ENCODE data around the gene CCDC197.

Gene CCDC197

GRCh38 chr14:94030571-94030970 lies 33.5 kb downstream of the CCDC197 start:
- Mint-ChIP-seq H3K9me3 (no peaks in the 10 kb centered on the region), H3K4me3 (no peak overlapping the region), H3K27ac (no peak overlapping the region), H3K36me3 (ENCODE audit: low read depth) (peaks cover 3% of the 10 kb centered on the region), H3K4me1 (peaks cover 5% of the 10 kb centered on the region), H3K27me3 (ENCODE audit: low read depth) (no peaks in the 10 kb centered on the region)
- TF ChIP-seq CTCF (IDR thresholded peaks at IDR 0.05; ENCODE audit: unreplicated experiment in 3 of 3), result no peak

- no peaks in the 10 kb centered on the region for H3K9me3 Mint-ChIP-seq
- no peak for TF ChIP-seq CTCF (IDR thresholded peaks at IDR 0.05; ENCODE audit: unreplicated experiment in 3 of 3)
- H3K4me3 Mint-ChIP-seq, result no peak overlapping the region
- H3K27me3 Mint-ChIP-seq (ENCODE audit: low read depth), result no peaks in the 10 kb centered on the region
- no peaks in the 10 kb centered on the region for H3K4me1 Mint-ChIP-seq
- peaks cover 3% of the 10 kb centered on the region for H3K36me3 Mint-ChIP-seq (ENCODE audit: low read depth)
- H3K27ac Mint-ChIP-seq, result no peak overlapping the region
These were observed 34.2 kb downstream of the CCDC197 start for GRCh38 chr14:94031161-94031882.

DNA sequence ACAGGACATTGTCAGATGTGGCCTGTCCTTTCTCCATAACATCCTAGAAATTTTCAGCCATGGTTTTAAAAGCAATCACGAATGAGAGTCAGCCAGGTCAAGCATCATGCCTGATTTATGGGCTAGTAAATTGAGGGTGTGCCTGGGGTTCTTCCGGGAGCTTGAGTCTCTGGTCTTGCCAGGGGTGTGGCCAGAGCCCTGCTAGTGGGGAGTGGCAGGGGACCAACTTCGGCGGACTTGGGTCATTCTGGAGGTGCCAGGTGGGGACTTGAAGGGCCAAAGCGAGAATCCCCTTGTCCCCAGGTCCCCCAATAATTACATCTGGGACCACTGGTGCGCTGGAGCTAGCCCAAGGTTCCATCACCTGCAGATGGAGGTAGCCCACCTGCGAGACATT lies 34.8 kb downstream of the CCDC197 start:
- H3K4me3 Mint-ChIP-seq, result no peak overlapping the region
- H3K27me3 Mint-ChIP-seq (ENCODE audit: low read depth), result no peaks in the 10 kb centered on the region
- H3K36me3 Mint-ChIP-seq (ENCODE audit: low read depth), result peaks cover 3% of the 10 kb centered on the region
- TF ChIP-seq CTCF (IDR thresholded peaks at IDR 0.05; ENCODE audit: unreplicated experiment in 3 of 3), result no peak
- H3K4me1 Mint-ChIP-seq, result no peaks in the 10 kb centered on the region
- no peak overlapping the region for H3K27ac Mint-ChIP-seq
- H3K9me3 Mint-ChIP-seq, result no peaks in the 10 kb centered on the region

GRCh38 chr14:94034886-94035285 lies 37.8 kb downstream of the CCDC197 start:
- no peak overlapping the region for H3K27ac Mint-ChIP-seq
- H3K4me3 Mint-ChIP-seq, result no peak overlapping the region
- H3K4me1 Mint-ChIP-seq, result no peaks in the 10 kb centered on the region
- H3K9me3 Mint-ChIP-seq, result no peaks in the 10 kb centered on the region
- peaks cover 3% of the 10 kb centered on the region for H3K36me3 Mint-ChIP-seq (ENCODE audit: low read depth)
- TF ChIP-seq CTCF (IDR thresholded peaks at IDR 0.05; ENCODE audit: unreplicated experiment in 3 of 3), result no peak
- no peaks in the 10 kb centered on the region for H3K27me3 Mint-ChIP-seq (ENCODE audit: low read depth)

DNA sequence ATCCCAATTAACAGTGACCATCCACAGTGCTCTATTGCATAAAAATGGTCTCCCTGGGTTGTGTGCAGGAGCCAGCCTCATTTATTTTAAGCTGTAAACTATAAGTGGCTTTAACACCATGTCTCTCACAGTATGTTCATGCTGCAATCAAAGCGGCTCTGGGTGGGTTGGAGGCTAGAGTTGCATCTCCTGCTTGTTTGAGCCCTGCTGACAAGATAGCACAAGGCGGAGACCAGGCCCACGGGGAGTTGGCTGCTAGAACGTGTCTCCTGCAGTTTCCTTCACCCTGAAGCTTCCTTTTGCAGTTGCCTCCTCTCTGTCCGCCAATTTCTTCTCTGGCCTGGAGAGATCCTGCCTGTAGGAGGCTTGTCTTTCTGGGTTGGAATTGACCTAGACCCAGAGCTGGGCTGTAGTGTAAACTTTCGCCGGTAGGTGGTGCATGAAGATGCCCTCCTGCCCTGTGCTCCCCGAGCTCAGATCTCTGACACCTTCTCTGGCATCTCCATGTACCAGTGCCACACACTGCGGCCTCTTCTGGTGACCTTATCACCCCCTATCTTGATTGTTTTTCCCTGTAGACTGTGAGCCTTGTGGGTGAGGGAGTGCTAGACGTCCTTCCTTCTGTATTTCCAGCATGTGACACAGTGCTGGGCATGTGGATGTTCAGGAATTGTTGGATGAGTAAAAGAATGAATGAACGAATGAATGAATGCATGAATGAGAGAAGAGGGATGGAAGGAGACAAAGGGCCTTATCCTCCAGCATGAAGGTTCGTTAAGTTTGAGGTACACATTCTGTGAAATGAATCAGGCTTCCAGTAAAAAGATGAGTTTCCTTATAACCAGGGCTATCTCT lies 39.4 kb downstream of the CCDC197 start:
- peaks cover 3% of the 10 kb centered on the region for H3K36me3 Mint-ChIP-seq (ENCODE audit: low read depth)
- no peak overlapping the region for H3K4me3 Mint-ChIP-seq
- no peaks in the 10 kb centered on the region for H3K9me3 Mint-ChIP-seq
- H3K27ac Mint-ChIP-seq, result no peak overlapping the region
- peak; percentile 67 to 74 (median 71) for TF ChIP-seq CTCF (IDR thresholded peaks at IDR 0.05; ENCODE audit: unreplicated experiment in 3 of 3)
- no peaks in the 10 kb centered on the region for H3K4me1 Mint-ChIP-seq
- peaks cover 4% of the 10 kb centered on the region for H3K27me3 Mint-ChIP-seq (ENCODE audit: low read depth)

Measured in nephron (organoid).